HG03196 (cell line): ENCODE results near the gene ACACA.

Experiments used
- ATAC-seq: cut with Tn5 transposase; IDR thresholded peaks from one replicate; pipeline ENCODE4 v1.9.1; 2021; ENCODE audit not compliant: unreplicated experiment

Gene ACACA

GRCh38 chr17:37299257-37299980 is 107.2 kb downstream of the ACACA start:
- ATAC-seq, result no peak

- no peak for ATAC-seq
These were observed 110.7 kb downstream of the ACACA start for GRCh38 chr17:37295888-37296287.

GRCh38 chr17:37294888-37295287 is 111.7 kb downstream of the ACACA start:
- ATAC-seq, result no peak

- no peak for ATAC-seq
These were observed 112.9 kb downstream of the ACACA start for GRCh38 chr17:37293770-37294169.

GRCh38 chr17:37292429-37293139 is 114.1 kb downstream of the ACACA start:
- ATAC-seq, result no peak

- no peak for ATAC-seq
These were observed 115.3 kb downstream of the ACACA start for GRCh38 chr17:37291351-37291750.

GRCh38 chr17:37286430-37286829 is 120.2 kb downstream of the ACACA start:
- no peak for ATAC-seq

- no peak for ATAC-seq
These were observed 122.4 kb downstream of the ACACA start for GRCh38 chr17:37284191-37284590.

- no peak for ATAC-seq
These were observed 123.1 kb downstream of the ACACA start for GRCh38 chr17:37283414-37283961.

- ATAC-seq, result no peak
These were observed 125.8 kb downstream of the ACACA start for GRCh38 chr17:37280841-37281240.

- ATAC-seq, result no peak
These were observed 128.3 kb downstream of the ACACA start for GRCh38 chr17:37278247-37278894.

- no peak for ATAC-seq
These were observed 130.2 kb downstream of the ACACA start for GRCh38 chr17:37276475-37276874.

- no peak for ATAC-seq
These were observed 132.2 kb downstream of the ACACA start for GRCh38 chr17:37274461-37274860.

- no peak for ATAC-seq
These were observed 133.1 kb downstream of the ACACA start for GRCh38 chr17:37273409-37274051.

- ATAC-seq, result no peak
These were observed 141.0 kb downstream of the ACACA start for GRCh38 chr17:37265446-37266173.

GRCh38 chr17:37261286-37261685 is 145.3 kb downstream of the ACACA start:
- ATAC-seq, result no peak

- ATAC-seq, result no peak
These were observed 147.5 kb downstream of the ACACA start for GRCh38 chr17:37259030-37259735.

- ATAC-seq, result no peak
These were observed 150.0 kb downstream of the ACACA start for GRCh38 chr17:37256627-37257026.

GRCh38 chr17:37255432-37255831 is 151.2 kb downstream of the ACACA start:
- no peak for ATAC-seq

GRCh38 chr17:37247825-37248224 is 158.8 kb downstream of the ACACA start:
- no peak for ATAC-seq
